ENCODE data around the gene PTPRM.

PTPRM gene

GRCh38 chr18:7676253-7676873, 109.2 kb downstream of the PTPRM start:
- DNase-seq = no peak

- no peak for DNase-seq
Observed at GRCh38 chr18:7677001-7677400, 109.9 kb downstream of the PTPRM start.

- no peak for DNase-seq
Observed at GRCh38 chr18:7677424-7677823, 110.3 kb downstream of the PTPRM start.

- DNase-seq = no peak
Observed at GRCh38 chr18:7678389-7678788, 111.3 kb downstream of the PTPRM start.

GRCh38 chr18:7678801-7679200, 111.7 kb downstream of the PTPRM start:
- no peak for DNase-seq

GRCh38 chr18:7681298-7681697, 114.2 kb downstream of the PTPRM start:
- DNase-seq = no peak

GRCh38 chr18:7682321-7682720, 115.2 kb downstream of the PTPRM start:
- DNase-seq = no peak

- no peak for DNase-seq
Observed at GRCh38 chr18:7683753-7684152, 116.6 kb downstream of the PTPRM start.

GRCh38 chr18:7684357-7684756, 117.2 kb downstream of the PTPRM start:
- no peak for DNase-seq

- DNase-seq = no peak
Observed at GRCh38 chr18:7684966-7685365, 117.8 kb downstream of the PTPRM start.

GRCh38 chr18:7686278-7686677, 119.2 kb downstream of the PTPRM start:
- no peak for DNase-seq

- no peak for DNase-seq
Observed at GRCh38 chr18:7688580-7688979, 121.5 kb downstream of the PTPRM start.

GRCh38 chr18:7691206-7691605, 124.1 kb downstream of the PTPRM start:
- no peak for DNase-seq

GRCh38 chr18:7696780-7697179, 129.7 kb downstream of the PTPRM start:
- DNase-seq = peak; percentile 9

GRCh38 chr18:7697306-7697705, 130.2 kb downstream of the PTPRM start:
- DNase-seq = no peak

GRCh38 chr18:7711495-7711894, 144.4 kb downstream of the PTPRM start:
- DNase-seq = no peak

GRCh38 chr18:7720395-7720794, 153.3 kb downstream of the PTPRM start:
- no peak for DNase-seq

- no peak for DNase-seq
Observed at GRCh38 chr18:7721532-7721931, 154.4 kb downstream of the PTPRM start.

- DNase-seq = no peak
Observed at GRCh38 chr18:7722955-7723354, 155.8 kb downstream of the PTPRM start.

GRCh38 chr18:7723558-7723957, 156.4 kb downstream of the PTPRM start:
- no peak for DNase-seq

GRCh38 chr18:7725473-7725872, 158.4 kb downstream of the PTPRM start:
- no peak for DNase-seq

GRCh38 chr18:7725897-7726296, 158.8 kb downstream of the PTPRM start:
- DNase-seq = no peak

GRCh38 chr18:7726522-7726921, 159.4 kb downstream of the PTPRM start:
- DNase-seq = no peak

GRCh38 chr18:7727361-7728076, 160.4 kb downstream of the PTPRM start:
- no peak for DNase-seq

- DNase-seq = no peak
Observed at GRCh38 chr18:7728297-7728696, 161.2 kb downstream of the PTPRM start.

Data from NCI-H1417 treated with DMSO at 0.1 percent for 48 hours (cell line).